ENCODE data around the gene INSR.
"Not testable (repeated sequence)": the region's sequence is repeated elsewhere in the genome, so short reads cannot be mapped to it uniquely, and the experiment has no call there.

DNA sequence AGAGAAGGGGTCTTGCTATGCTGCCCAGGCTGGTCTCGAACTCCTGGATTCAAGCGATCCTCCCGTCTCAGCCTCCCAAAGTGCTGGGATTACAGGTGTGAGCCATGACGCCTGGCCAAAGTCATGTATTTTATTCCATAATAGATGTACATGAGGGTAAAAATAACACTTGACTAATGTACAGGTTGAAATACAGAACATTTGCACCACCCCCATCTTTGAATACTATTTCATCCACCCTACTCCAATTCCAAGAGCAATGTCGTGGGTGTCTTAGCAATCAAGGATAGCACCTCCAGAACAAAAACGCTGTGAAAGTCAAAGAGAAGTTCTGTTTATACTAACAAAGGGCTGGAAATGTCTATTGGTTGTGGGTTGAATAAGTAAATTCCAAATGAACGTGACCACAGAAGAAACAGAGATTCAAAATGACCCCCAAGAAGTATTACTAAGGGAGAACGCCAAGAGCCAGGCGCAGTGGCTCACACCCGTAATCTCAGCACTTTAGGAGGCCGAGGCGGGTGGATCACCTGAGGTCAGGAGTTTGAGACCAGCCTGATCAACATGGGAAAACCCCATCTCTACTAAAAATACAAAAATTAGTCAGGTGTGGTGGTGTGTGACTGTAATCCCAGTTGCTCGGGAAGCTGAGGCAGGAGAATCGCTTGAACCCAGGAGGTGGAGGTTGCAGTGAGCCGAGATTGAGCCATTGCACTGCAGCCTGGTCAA is 84.5 kb downstream of the INSR start:
- TF ChIP-seq, protein P1, sequence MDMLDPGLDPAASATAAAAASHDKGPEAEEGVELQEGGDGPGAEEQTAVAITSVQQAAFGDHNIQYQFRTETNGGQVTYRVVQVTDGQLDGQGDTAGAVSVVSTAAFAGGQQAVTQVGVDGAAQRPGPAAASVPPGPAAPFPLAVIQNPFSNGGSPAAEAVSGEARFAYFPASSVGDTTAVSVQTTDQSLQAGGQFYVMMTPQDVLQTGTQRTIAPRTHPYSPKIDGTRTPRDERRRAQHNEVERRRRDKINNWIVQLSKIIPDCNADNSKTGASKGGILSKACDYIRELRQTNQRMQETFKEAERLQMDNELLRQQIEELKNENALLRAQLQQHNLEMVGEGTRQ (IDR thresholded peaks at IDR 0.05) = not testable (repeated sequence)
- TF ChIP-seq SREBF2 (IDR thresholded peaks at IDR 0.05); PHF8 (IDR thresholded peaks at IDR 0.05; ENCODE audit: borderline replicate concordance, low read depth); EP300 (IDR thresholded peaks at IDR 0.05); SMC3 (IDR thresholded peaks at IDR 0.05): not testable (repeated sequence)
- TF ChIP-seq, protein P2, sequence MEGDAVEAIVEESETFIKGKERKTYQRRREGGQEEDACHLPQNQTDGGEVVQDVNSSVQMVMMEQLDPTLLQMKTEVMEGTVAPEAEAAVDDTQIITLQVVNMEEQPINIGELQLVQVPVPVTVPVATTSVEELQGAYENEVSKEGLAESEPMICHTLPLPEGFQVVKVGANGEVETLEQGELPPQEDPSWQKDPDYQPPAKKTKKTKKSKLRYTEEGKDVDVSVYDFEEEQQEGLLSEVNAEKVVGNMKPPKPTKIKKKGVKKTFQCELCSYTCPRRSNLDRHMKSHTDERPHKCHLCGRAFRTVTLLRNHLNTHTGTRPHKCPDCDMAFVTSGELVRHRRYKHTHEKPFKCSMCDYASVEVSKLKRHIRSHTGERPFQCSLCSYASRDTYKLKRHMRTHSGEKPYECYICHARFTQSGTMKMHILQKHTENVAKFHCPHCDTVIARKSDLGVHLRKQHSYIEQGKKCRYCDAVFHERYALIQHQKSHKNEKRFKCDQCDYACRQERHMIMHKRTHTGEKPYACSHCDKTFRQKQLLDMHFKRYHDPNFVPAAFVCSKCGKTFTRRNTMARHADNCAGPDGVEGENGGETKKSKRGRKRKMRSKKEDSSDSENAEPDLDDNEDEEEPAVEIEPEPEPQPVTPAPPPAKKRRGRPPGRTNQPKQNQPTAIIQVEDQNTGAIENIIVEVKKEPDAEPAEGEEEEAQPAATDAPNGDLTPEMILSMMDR (IDR thresholded peaks at IDR 0.05) = not testable (repeated sequence)

All from A549 (cell line).